ENCODE measurements around the gene DERL2. TPM values are rescaled to one million over a fixed set of nuclear protein-coding genes. Genes with fewer than 3 reads are reported as not detected.

The DERL2 gene
- polyA plus RNA-seq, 1 donor (not counting 4 experiments of a cell fraction or from before 2014, with no cell fraction given): 83.6 TPM

DNA sequence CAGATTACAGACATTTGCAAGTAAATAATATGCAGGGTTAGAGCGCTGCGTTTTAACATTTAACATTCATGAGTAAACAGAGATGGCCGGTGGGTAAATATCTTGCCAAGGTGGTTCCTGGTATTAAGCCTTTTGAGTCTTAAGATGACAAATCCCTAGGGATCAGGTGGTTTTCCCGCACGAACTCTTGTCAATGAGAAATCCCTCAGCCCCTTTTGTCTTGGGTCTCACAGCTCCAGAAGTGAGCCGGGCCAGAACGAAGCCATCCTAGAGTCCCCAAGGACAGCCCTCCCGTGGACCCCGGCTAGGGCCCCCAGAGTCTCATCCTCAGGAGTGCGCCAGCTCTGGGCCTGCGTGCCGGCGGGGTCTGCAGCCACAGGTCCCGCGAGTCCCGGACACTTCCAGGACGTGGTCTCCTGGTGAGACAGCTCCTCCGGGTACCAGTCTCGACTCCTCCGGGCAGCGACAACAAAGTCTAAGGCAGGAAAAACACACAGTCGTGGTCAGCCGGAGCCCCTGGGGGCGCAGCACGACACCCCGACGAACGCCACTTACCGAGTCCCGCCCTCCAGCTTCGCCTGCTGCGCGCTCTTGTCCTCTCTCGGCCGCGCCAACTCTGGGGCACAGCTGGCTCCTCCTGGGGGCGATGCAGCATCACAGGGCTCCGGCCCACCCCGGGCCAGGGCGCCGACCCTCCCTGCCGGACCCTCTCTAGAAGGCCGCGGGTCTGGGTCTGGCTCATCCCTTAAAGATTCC is 13.7 kb upstream of the DERL2 start:
- no peaks in the 10 kb centered on the region for H3K27me3 ChIP-seq (ENCODE audit: control insufficient read depth, extremely low read depth, insufficient read depth, low read length)
- no peak for FAIRE-seq
- no peak for TF ChIP-seq EZH2 (IDR thresholded peaks at IDR 0.05; ENCODE audit: low read length)
- TF ChIP-seq CTCF (optimal IDR thresholded peaks at IDR 0.05 in 1 of 3, IDR thresholded peaks at IDR 0.05 in 1 of 3, conservative IDR thresholded peaks at IDR 0.05 in 1 of 3; ENCODE audit: extremely low read depth in 1 of 3, insufficient read depth in 2 of 3, low read length in 3 of 3): no peak
- no peak overlapping the region for H3K4me2 ChIP-seq (ENCODE audit: control insufficient read depth, extremely low read depth, insufficient read depth, low read depth, low read length)
- H3K9me1 ChIP-seq (ENCODE audit: control insufficient read depth, extremely low read depth, insufficient read depth, low read length): peaks cover 2% of the 10 kb centered on the region
- no peak overlapping the region for H2AFZ ChIP-seq (ENCODE audit: control insufficient read depth, low read length)
- H3K9ac ChIP-seq (ENCODE audit: control insufficient read depth, extremely low read depth, insufficient read depth, low read length): no peak overlapping the region
- no peaks in the 10 kb centered on the region for H3K4me1 ChIP-seq (ENCODE audit: control insufficient read depth, extremely low read depth, insufficient read depth, low read length)
- no peaks in the 10 kb centered on the region for H3K79me2 ChIP-seq (ENCODE audit: control insufficient read depth, insufficient read depth, low read length)
- no peak overlapping the region for H3K4me3 ChIP-seq (ENCODE audit: control insufficient read depth in 2 of 3, extremely low read depth in 1 of 3, insufficient read depth in 2 of 3, low read depth in 1 of 3, low read length in 3 of 3)
- no peaks in the 10 kb centered on the region for H4K20me1 ChIP-seq (ENCODE audit: control insufficient read depth, extremely low read depth, insufficient read depth, low read length)
- H3K36me3 ChIP-seq (ENCODE audit: control insufficient read depth in 2 of 2, extremely low read depth in 1 of 2, insufficient read depth in 2 of 2, low read length in 2 of 2): peaks cover 0 to 6% of the 10 kb centered on the region in 2 experiments
- H3K9me3 ChIP-seq (ENCODE audit: control insufficient read depth, low read depth, low read length): no peaks in the 10 kb centered on the region
- dilution Hi-C loops (cut with MboI; ENCODE audit: extremely low pct_ligation_motif_present, low sequenced_read_pairs): no loop called here
- DNase-seq (ENCODE audit: low read depth, low spot score): no peak
- H3K27ac ChIP-seq (ENCODE audit: control insufficient read depth, insufficient read depth, low read length): no peak overlapping the region

DNA sequence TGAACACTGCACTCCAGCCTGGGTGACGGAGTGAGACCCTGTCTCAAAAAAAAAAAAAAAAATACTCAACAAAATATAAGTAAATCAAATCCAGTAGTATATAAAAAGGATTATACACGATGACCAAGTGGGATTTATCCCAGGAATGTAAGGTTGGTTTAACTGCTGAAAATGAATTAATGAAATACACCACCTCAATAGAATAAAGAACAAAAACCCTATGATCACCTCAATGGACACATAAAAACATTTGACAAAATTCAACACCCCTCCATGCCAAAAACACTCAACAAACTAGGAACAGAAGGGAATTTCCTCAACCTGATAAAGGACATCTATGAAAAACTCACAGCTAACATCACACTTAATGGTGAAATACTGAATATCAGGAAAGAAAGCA is 7.0 kb upstream of the DERL2 start:
- no peak overlapping the region for H3K4me2 ChIP-seq (ENCODE audit: control insufficient read depth, extremely low read depth, insufficient read depth, low read depth, low read length)
- H3K4me1 ChIP-seq (ENCODE audit: control insufficient read depth, extremely low read depth, insufficient read depth, low read length): no peaks in the 10 kb centered on the region
- H3K4me3 ChIP-seq (ENCODE audit: control insufficient read depth in 2 of 3, extremely low read depth in 1 of 3, insufficient read depth in 2 of 3, low read depth in 1 of 3, low read length in 3 of 3): no peak overlapping the region
- dilution Hi-C loops (cut with MboI; ENCODE audit: extremely low pct_ligation_motif_present, low sequenced_read_pairs): no loop called here
- H2AFZ ChIP-seq (ENCODE audit: control insufficient read depth, low read length): no peak overlapping the region
- no peak for FAIRE-seq
- H3K27ac ChIP-seq (ENCODE audit: control insufficient read depth, insufficient read depth, low read length): no peak overlapping the region
- H3K9me1 ChIP-seq (ENCODE audit: control insufficient read depth, extremely low read depth, insufficient read depth, low read length): no peaks in the 10 kb centered on the region
- peaks cover 8 to 19% of the 10 kb centered on the region in 2 experiments for H3K36me3 ChIP-seq (ENCODE audit: control insufficient read depth in 2 of 2, extremely low read depth in 1 of 2, insufficient read depth in 2 of 2, low read length in 2 of 2)
- peaks cover 21% of the 10 kb centered on the region for H3K79me2 ChIP-seq (ENCODE audit: control insufficient read depth, insufficient read depth, low read length)
- H3K27me3 ChIP-seq (ENCODE audit: control insufficient read depth, extremely low read depth, insufficient read depth, low read length): no peaks in the 10 kb centered on the region
- H3K9me3 ChIP-seq (ENCODE audit: control insufficient read depth, low read depth, low read length): no peaks in the 10 kb centered on the region
- no peak overlapping the region for H3K9ac ChIP-seq (ENCODE audit: control insufficient read depth, extremely low read depth, insufficient read depth, low read length)
- no peak for DNase-seq (ENCODE audit: low read depth, low spot score)
- TF ChIP-seq EZH2 (IDR thresholded peaks at IDR 0.05; ENCODE audit: low read length) (no peak), CTCF (optimal IDR thresholded peaks at IDR 0.05 in 1 of 3, IDR thresholded peaks at IDR 0.05 in 1 of 3, conservative IDR thresholded peaks at IDR 0.05 in 1 of 3; ENCODE audit: extremely low read depth in 1 of 3, insufficient read depth in 2 of 3, low read length in 3 of 3) (no peak)
- H4K20me1 ChIP-seq (ENCODE audit: control insufficient read depth, extremely low read depth, insufficient read depth, low read length): no peaks in the 10 kb centered on the region

All from keratinocyte (primary cell).